ENCODE measurements around the gene HS3ST1. TPM values are rescaled to one million over a fixed set of nuclear protein-coding genes. Genes with fewer than 3 reads are reported as not detected.

Gene HS3ST1
- total RNA-seq, 1 donor from 2014 or later, result 2.5 TPM

- no peak for DNase-seq (ENCODE audit: extremely low read depth, low read depth, low spot score)
Measured at GRCh38 chr4:11435557-11435956, 6.9 kb upstream of the HS3ST1 start.

GRCh38 chr4:11431111-11431510 is 2.4 kb upstream of the HS3ST1 start:
- no peak for DNase-seq (ENCODE audit: extremely low read depth, low read depth, low spot score)

- no peak for DNase-seq (ENCODE audit: extremely low read depth, low read depth, low spot score)
Measured at GRCh38 chr4:11430536-11430935, 1.8 kb upstream of the HS3ST1 start.

- DNase-seq (ENCODE audit: extremely low read depth, low read depth, low spot score), result no peak
Measured at GRCh38 chr4:11429699-11430045, 978 bp upstream of the HS3ST1 start.

- no peak for DNase-seq (ENCODE audit: extremely low read depth, low read depth, low spot score)
Measured at GRCh38 chr4:11428899-11429698, 405 bp upstream of the HS3ST1 start.

GRCh38 chr4:11427121-11427996 is 1.3 kb downstream of the HS3ST1 start:
- DNase-seq (ENCODE audit: extremely low read depth, low read depth, low spot score), result no peak

DNA sequence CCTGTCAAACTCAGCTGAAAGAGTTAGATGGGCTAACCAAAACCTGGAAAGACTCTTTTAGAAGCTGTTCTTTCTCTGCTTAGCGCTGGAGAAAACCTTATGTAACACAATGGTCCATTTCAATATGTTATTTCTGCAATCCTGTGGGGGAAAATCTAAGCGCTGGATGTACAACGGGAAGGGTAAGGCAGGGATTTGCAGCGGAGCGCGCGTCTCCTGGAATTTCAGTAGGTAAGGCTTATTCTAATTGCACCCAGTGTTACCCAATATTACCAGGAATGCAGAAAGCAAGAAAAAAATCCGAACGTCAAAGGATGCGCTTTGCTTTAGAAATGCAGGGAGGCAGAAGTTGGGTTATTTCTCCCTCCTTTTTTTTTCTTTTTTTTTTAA is 2.0 kb downstream of the HS3ST1 start:
- no peak for DNase-seq (ENCODE audit: extremely low read depth, low read depth, low spot score)

DNA sequence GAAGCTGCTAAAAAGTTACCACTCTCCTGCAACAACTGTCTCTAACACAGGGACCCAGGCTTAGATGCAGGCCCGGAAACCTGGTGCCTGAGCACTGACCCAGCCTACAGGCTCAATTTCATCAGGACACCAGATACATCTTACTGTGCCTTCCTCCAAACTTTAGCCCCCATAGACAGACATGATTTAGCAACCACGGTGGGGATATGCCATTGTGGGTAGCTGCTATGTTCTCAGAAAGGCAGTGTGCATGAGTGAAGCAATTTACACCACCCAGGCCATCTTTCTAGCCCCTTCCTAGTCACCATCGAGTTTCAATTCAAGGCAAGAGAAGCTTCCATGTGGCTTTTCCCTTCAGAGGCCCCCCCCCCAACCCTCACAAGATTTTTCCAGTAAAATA is 2.7 kb downstream of the HS3ST1 start:
- DNase-seq (ENCODE audit: extremely low read depth, low read depth, low spot score), result no peak

- no peak for DNase-seq (ENCODE audit: extremely low read depth, low read depth, low spot score)
Measured at GRCh38 chr4:11424856-11425255, 3.8 kb downstream of the HS3ST1 start.

- DNase-seq (ENCODE audit: extremely low read depth, low read depth, low spot score), result no peak
Measured at GRCh38 chr4:11424000-11424399, 4.7 kb downstream of the HS3ST1 start.

DNA sequence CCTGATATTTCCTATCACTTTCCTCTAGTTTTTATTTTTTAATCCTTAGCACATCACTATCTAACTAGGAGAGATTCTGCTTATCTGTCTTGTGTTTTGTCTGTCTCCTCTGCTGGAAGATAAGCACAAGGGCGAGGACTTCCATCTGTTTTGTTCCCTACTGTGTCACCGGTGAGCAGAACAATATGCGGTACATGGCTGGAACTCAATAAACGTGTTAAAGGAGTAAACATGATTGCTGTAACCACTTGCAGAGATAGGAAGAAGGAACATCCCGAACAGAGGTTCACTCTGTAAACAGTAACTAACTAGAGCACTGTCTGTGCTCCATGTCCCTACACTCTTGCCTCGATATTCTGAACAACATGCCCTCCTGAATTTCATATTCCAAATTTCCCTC is 5.2 kb downstream of the HS3ST1 start:
- no peak for DNase-seq (ENCODE audit: extremely low read depth, low read depth, low spot score)

GRCh38 chr4:11421116-11421515 is 7.6 kb downstream of the HS3ST1 start:
- no peak for DNase-seq (ENCODE audit: extremely low read depth, low read depth, low spot score)

DNA sequence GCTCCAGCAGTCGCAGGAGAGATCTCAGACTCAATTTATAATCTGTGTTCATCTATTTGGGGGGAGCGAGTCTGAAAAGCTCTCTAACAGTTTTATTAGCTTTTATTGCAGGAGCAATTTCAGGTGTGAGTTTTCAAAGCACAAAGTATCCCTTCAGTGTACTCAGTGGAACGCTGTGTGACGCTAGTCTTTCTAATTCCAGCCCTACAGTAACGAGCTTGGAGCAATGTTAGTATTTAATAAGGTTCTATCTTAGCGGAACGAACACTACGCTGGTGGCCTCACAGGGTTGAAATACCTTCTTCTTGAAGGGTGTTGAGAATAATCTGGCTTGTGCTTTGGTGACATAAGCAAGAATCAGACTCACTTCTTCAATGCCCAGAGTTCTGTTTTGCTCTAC is 8.4 kb downstream of the HS3ST1 start:
- no peak for DNase-seq (ENCODE audit: extremely low read depth, low read depth, low spot score)

DNA sequence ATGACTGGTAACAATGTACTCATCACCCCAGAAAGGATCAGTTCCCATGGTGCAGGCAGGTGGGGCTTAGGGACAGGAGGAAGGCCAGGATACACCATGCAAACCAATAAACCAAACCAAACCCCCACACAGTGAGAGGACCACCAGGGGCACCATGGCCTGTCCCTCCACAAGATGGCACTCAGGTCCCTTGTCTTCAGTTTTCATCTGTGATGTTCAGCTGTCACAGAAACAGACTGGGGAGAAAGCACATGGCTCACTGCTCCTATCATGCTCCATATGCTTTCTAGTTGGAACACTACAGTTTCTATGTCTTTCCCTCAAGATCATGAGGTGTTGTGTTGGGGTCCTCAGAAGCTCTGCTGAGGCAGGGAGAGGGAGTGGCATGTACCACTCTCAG is 10.1 kb downstream of the HS3ST1 start:
- DNase-seq (ENCODE audit: extremely low read depth, low read depth, low spot score), result no peak

- no peak for DNase-seq (ENCODE audit: extremely low read depth, low read depth, low spot score)
Measured at GRCh38 chr4:11416767-11417113, 12.0 kb downstream of the HS3ST1 start.

- no peak for DNase-seq (ENCODE audit: extremely low read depth, low read depth, low spot score)
Measured at GRCh38 chr4:11416071-11416766, 12.5 kb downstream of the HS3ST1 start.

GRCh38 chr4:11415409-11416070 is 13.2 kb downstream of the HS3ST1 start:
- DNase-seq (ENCODE audit: extremely low read depth, low read depth, low spot score), result no peak

DNA sequence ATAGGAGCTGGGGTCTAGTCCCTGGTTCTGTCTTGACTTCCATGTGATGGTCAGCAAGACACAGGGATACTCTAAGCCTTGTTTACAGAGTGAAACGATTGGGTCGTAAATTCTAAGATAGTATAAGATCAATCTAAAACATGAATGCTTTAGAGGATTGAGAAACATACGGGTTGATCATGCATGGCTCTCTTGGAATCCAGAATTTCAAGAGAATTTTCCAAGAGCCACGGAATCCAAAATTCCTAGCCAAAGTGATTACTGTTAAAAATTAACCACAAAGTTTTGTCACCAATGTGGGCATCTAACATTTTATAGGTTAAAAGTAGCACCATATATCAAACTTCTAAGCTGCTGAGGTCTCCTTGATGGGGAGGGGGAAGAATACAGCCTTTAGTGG is 16.5 kb downstream of the HS3ST1 start:
- DNase-seq (ENCODE audit: extremely low read depth, low read depth, low spot score), result no peak

GRCh38 chr4:11409632-11410031 is 19.1 kb downstream of the HS3ST1 start:
- no peak for DNase-seq (ENCODE audit: extremely low read depth, low read depth, low spot score)

DNA sequence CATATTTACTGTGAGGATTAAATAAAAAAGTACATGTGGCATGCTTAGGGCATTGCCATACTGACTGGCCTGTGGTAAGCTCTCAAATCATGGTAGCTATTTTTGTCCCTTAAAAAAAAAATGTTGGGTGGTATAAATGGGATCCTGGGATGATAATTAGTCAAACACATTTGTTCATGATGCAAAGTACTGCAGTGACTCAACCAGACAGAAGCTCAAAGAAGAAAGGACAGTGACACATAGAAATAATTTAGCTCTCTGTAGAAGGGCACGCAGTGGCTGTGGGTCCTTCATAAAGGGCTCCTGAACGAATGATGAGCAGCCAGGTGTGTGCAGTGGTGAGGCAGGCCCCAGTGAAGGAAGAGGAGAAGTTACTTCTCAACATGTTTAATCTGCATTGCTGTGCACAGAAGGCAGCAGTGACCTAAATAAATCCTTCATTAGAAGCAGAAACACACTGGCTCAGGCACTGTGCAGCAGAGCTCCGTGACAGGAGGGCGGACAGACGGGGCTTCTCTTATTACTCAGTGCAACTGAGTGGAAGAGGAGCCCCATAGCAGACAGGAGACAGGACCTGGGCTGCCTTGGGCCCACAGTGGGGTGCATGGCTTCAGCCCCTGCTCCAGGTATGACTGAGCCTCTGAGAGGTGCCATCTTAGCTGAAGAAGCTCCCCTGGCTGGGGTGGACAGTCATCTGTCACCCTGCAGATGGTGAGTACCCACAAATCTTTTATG is 20.3 kb downstream of the HS3ST1 start:
- no peak for DNase-seq (ENCODE audit: extremely low read depth, low read depth, low spot score)
